Mesendoderm (in vitro differentiated cells): ENCODE measurements around the gene KLHL29.

ENCODE experiments used
- DNase-seq: peaks from one replicate; pipeline ENCODE4 v3.0.0; 2013
- H2AK5ac ChIP-seq: 2 replicates; pipeline ENCODE4 v1.6.1; 2013; ENCODE audit warnings: low read length, inconsistent platforms
- H2BK120ac ChIP-seq: 2 replicates; pipeline ENCODE4 v1.6.1; 2013; ENCODE audit warnings: low read depth, mild to moderate bottlenecking, low read length, moderate library complexity, mixed read lengths
- H2BK15ac ChIP-seq: replicated peaks from 2 replicates; pipeline ENCODE4 v1.6.1; 2013; ENCODE audit warnings: low read depth, mild to moderate bottlenecking, moderate library complexity
- H2BK5ac ChIP-seq: 2 replicates; pipeline ENCODE4 v1.6.1; 2013; ENCODE audit warnings: low read length, inconsistent platforms
- H3K18ac ChIP-seq: 2 replicates; pipeline ENCODE4 v1.6.1; 2013; ENCODE audit warnings: mild to moderate bottlenecking, low read length, mixed read lengths
- H3K23ac ChIP-seq: one replicate; pipeline ENCODE4 v1.6.1; 2013; ENCODE audit warnings: low read length
- H3K27ac ChIP-seq: 2 replicates; pipeline ENCODE4 v1.5.1; 2013; ENCODE audit warnings: low read depth, mild to moderate bottlenecking, inconsistent platforms, low read length, moderate library complexity
- H3K27me3 ChIP-seq: 2 replicates; pipeline ENCODE4 v1.6.1; 2013; ENCODE audit warnings: low read length, control low read depth, mild to moderate bottlenecking, inconsistent platforms; ENCODE audit not compliant: insufficient read depth, poor library complexity
- H3K36me3 ChIP-seq: 2 replicates; pipeline ENCODE4 v1.6.1; 2013; ENCODE audit warnings: low read length, inconsistent platforms; ENCODE audit not compliant: control insufficient read depth, insufficient read depth
- H3K4ac ChIP-seq: one replicate; pipeline ENCODE4 v1.6.1; 2013; ENCODE audit warnings: low read depth, mild to moderate bottlenecking, low read length, moderate library complexity
- H3K4me1 ChIP-seq: 2 replicates; pipeline ENCODE4 v1.6.1; 2013; ENCODE audit warnings: low read depth, low read length, inconsistent platforms; ENCODE audit not compliant: control insufficient read depth
- H3K4me2 ChIP-seq: 2 replicates; pipeline ENCODE4 v1.6.1; 2013; ENCODE audit warnings: low read length
- H3K4me3 ChIP-seq: 2 replicates; pipeline ENCODE4 v1.5.1; 2013; ENCODE audit warnings: mild to moderate bottlenecking, low read length
- H3K56ac ChIP-seq: one replicate; pipeline ENCODE4 v1.6.1; 2013; ENCODE audit warnings: low read length
- H3K79me1 ChIP-seq: 2 replicates; pipeline ENCODE4 v1.6.1; 2013; ENCODE audit warnings: low read length, inconsistent platforms
- H3K79me2 ChIP-seq: 2 replicates; pipeline ENCODE4 v1.6.1; 2013; ENCODE audit warnings: mild to moderate bottlenecking, low read length; ENCODE audit not compliant: control insufficient read depth, insufficient read depth
- H3K9ac ChIP-seq: 2 replicates; pipeline ENCODE4 v1.6.1; 2013; ENCODE audit warnings: low read length, inconsistent platforms
- H4K5ac ChIP-seq: one replicate; pipeline ENCODE4 v1.6.1; 2013; ENCODE audit warnings: low read length
- H4K8ac ChIP-seq: one replicate; pipeline ENCODE4 v1.6.1; 2013; ENCODE audit warnings: low read depth, mild to moderate bottlenecking, control low read depth, low read length, moderate library complexity
- WGBS: extraction: QIAGEN DNeasy Blood & Tissue Kit; methylation state at CpG from one replicate; pipeline ENCODE4 v1.1.7; 2013; ENCODE audit warnings: low lambda C conversion rate, missing lambda C conversion rate; ENCODE audit not compliant: insufficient coverage; ENCODE audit errors: extremely low coverage; 5-methylcytosine and 5-hydroxymethylcytosine counted together

The KLHL29 gene

GRCh38 chr2:23487735-23488492 lies 102.9 kb downstream of the KLHL29 start:
- no peaks in the 10 kb centered on the region for H3K4me1 ChIP-seq
- WGBS, result no CpG with 5 or more reads among the region's 14 CpGs

GRCh38 chr2:23488584-23488983 lies 103.6 kb downstream of the KLHL29 start:
- Histone ChIP-seq H3K4me3 (no peak overlapping the region), H3K56ac (no peak overlapping the region), H3K18ac (no peak overlapping the region), H3K79me2 (no peaks in the 10 kb centered on the region), H2AK5ac (no peak overlapping the region), H4K8ac (no peak overlapping the region), H3K4me1 (no peaks in the 10 kb centered on the region), H3K36me3 (no peaks in the 10 kb centered on the region), H3K23ac (no peak overlapping the region), H2BK5ac (no peak overlapping the region), H3K4me2 (no peak overlapping the region), H2BK120ac (no peak overlapping the region), H4K5ac (no peak overlapping the region), H3K27ac (no peak overlapping the region), H2BK15ac (no peak overlapping the region), H3K9ac (no peak overlapping the region), H3K27me3 (no peaks in the 10 kb centered on the region), H3K79me1 (no peaks in the 10 kb centered on the region), H3K4ac (no peak overlapping the region)
- WGBS, result no CpG with 5 or more reads among the region's 4 CpGs
- no peak for DNase-seq

More at GRCh38 chr2:23487735-23488492, 102.9 kb downstream of the KLHL29 start:
- no peaks in the 10 kb centered on the region for H3K36me3 ChIP-seq
- H2AK5ac ChIP-seq, result no peak overlapping the region
- H3K27ac ChIP-seq, result no peak overlapping the region
- H4K8ac ChIP-seq, result no peak overlapping the region
- no peak overlapping the region for H2BK15ac ChIP-seq
- no peak overlapping the region for H2BK5ac ChIP-seq
- no peak overlapping the region for H3K9ac ChIP-seq
- no peak overlapping the region for H2BK120ac ChIP-seq
- no peak overlapping the region for H3K23ac ChIP-seq
- no peak overlapping the region for H3K56ac ChIP-seq
- no peak for DNase-seq
- H3K79me2 ChIP-seq, result no peaks in the 10 kb centered on the region
- no peak overlapping the region for H4K5ac ChIP-seq
- H3K18ac ChIP-seq, result no peak overlapping the region
- H3K4ac ChIP-seq, result no peak overlapping the region
- H3K4me2 ChIP-seq, result no peak overlapping the region
- H3K4me3 ChIP-seq, result no peak overlapping the region
- H3K79me1 ChIP-seq, result no peaks in the 10 kb centered on the region
- H3K27me3 ChIP-seq, result no peaks in the 10 kb centered on the region

GRCh38 chr2:23489471-23490322 lies 104.7 kb downstream of the KLHL29 start:
- Histone ChIP-seq H3K23ac (no peak overlapping the region), H3K36me3 (no peaks in the 10 kb centered on the region), H3K4ac (no peak overlapping the region), H3K4me1 (no peaks in the 10 kb centered on the region), H2BK5ac (no peak overlapping the region), H3K27me3 (no peaks in the 10 kb centered on the region), H3K79me2 (no peaks in the 10 kb centered on the region), H3K4me2 (no peak overlapping the region), H2BK15ac (no peak overlapping the region), H2BK120ac (no peak overlapping the region), H3K18ac (no peak overlapping the region), H4K8ac (no peak overlapping the region), H3K27ac (no peak overlapping the region), H3K9ac (no peak overlapping the region), H3K56ac (no peak overlapping the region), H3K4me3 (no peak overlapping the region), H4K5ac (no peak overlapping the region), H3K79me1 (no peaks in the 10 kb centered on the region), H2AK5ac (no peak overlapping the region)
- no CpG with 5 or more reads among the region's 19 CpGs for whole genome bisulfite sequencing
- no peak for DNase-seq

- H3K4me2 ChIP-seq, result no peak overlapping the region
- no peak overlapping the region for H3K56ac ChIP-seq
- H3K36me3 ChIP-seq, result no peaks in the 10 kb centered on the region
- H2BK120ac ChIP-seq, result no peak overlapping the region
- peaks cover 3% of the 10 kb centered on the region for H3K4me1 ChIP-seq
- no peak overlapping the region for H2AK5ac ChIP-seq
- no peaks in the 10 kb centered on the region for H3K79me1 ChIP-seq
- H3K4ac ChIP-seq, result no peak overlapping the region
- H3K27ac ChIP-seq, result no peak overlapping the region
- H2BK5ac ChIP-seq, result no peak overlapping the region
- no peak overlapping the region for H3K4me3 ChIP-seq
- H4K5ac ChIP-seq, result no peak overlapping the region
- H4K8ac ChIP-seq, result no peak overlapping the region
- H3K79me2 ChIP-seq, result no peaks in the 10 kb centered on the region
- H3K27me3 ChIP-seq, result no peaks in the 10 kb centered on the region
- H3K9ac ChIP-seq, result no peak overlapping the region
- H3K23ac ChIP-seq, result no peak overlapping the region
- no peak for DNase-seq
- no peak overlapping the region for H2BK15ac ChIP-seq
- H3K18ac ChIP-seq, result no peak overlapping the region
- no CpG with 5 or more reads among the region's 12 CpGs for WGBS
These were observed 106.8 kb downstream of the KLHL29 start for GRCh38 chr2:23491591-23492336.

GRCh38 chr2:23492337-23492675 lies 107.3 kb downstream of the KLHL29 start:
- Histone ChIP-seq H3K18ac (no peak overlapping the region), H3K23ac (no peak overlapping the region), H3K9ac (no peak overlapping the region), H3K4ac (no peak overlapping the region), H3K4me1 (peaks cover 3% of the 10 kb centered on the region), H3K27me3 (no peaks in the 10 kb centered on the region), H4K8ac (no peak overlapping the region), H3K36me3 (no peaks in the 10 kb centered on the region), H3K4me2 (no peak overlapping the region), H2BK15ac (no peak overlapping the region), H2AK5ac (no peak overlapping the region), H3K4me3 (no peak overlapping the region), H3K79me2 (no peaks in the 10 kb centered on the region), H2BK120ac (no peak overlapping the region), H3K79me1 (no peaks in the 10 kb centered on the region), H2BK5ac (no peak overlapping the region), H3K27ac (no peak overlapping the region), H4K5ac (no peak overlapping the region), H3K56ac (no peak overlapping the region)
- WGBS, result no CpG with 5 or more reads among the region's 5 CpGs
- no peak for DNase-seq
